ENCODE data around the gene NF1.
A peak's percentile ranks its signal among the peaks of the same experiment; 100 is the strongest.

Gene NF1

DNA sequence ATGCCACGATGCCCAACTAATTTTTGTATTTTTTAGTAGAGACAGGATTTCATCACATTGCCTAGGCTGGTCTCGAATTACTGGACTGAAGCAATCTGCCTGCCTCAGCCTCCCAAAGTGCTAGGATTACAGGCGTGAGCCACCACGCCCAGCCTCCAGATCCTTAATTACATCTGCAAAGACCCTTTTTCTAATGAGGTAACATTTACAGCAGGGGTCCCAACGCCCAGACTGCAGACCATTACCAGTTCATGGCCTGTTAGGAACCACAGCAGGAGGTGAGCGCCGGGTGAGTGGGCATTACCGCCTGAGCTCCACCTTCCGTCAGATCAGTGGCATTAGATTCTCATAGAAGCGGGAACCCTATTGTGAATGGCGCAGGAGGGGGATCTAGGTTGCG lies 292.7 kb downstream of the NF1 start:
- DNase-seq (ENCODE audit: low read depth): no peak

DNA sequence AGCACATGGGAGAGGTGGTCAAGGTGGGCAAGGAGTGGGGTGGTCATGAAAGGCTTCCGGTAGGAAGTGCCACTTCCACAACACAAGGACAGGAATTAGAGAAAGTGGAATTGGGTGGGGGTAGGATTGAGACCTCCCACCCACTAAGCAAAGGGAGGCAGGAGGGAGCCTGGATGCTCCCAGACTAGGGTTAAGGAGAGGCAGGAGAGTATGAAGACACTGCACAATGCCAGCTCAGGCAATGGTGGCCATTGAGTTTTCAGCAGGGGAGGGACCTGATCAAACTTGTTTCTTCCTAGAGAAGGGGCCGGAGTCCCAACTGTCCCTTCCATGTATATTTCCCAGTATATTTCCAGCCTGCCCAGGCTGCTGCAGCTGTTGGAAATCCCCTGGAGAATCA lies 293.6 kb downstream of the NF1 start:
- no peak for DNase-seq (ENCODE audit: low read depth)

DNA sequence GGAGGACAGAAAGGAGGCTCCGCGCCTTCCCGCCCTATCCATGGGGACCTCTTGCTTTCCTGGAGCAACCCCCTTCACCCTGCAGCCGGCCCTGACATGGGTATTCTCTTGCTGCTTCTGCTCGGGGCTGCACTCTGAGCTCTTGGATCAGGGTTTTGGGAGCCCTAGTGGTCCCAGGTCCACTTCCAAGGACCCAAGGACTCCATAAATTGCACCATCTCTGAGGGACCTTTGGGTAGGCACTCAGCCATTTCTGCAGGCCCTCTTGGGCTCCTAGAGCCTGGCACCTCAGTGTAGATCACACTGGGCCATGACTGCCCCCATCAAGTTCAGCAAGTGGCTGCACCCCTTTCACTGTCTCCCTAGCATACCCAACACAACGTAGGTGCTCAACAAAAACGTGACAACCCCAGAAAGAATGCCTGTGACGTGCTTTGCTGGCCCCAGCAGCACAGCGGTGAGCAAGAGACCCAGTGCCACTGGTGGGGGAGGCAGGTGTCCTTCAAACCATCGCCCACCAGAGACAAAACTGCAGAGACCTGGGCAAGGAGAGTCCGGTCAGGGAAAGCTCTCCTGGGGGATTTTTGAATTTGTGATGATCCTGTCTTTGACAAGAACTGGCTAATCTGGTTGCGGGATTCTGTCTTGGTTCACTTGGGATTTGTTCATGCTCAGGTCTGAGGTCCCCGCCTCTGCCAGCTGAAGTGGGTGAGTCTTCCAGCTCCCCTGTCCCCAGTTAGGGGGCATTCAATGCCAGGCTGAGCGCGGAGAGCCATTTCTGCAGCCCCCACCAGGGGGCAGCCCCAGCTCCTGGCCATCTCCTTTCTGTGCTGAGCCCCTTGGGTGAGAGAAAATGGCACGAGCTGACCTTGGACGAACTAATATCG lies 294.2 kb downstream of the NF1 start:
- peak; percentile 15 for DNase-seq (ENCODE audit: low read depth)

DNA sequence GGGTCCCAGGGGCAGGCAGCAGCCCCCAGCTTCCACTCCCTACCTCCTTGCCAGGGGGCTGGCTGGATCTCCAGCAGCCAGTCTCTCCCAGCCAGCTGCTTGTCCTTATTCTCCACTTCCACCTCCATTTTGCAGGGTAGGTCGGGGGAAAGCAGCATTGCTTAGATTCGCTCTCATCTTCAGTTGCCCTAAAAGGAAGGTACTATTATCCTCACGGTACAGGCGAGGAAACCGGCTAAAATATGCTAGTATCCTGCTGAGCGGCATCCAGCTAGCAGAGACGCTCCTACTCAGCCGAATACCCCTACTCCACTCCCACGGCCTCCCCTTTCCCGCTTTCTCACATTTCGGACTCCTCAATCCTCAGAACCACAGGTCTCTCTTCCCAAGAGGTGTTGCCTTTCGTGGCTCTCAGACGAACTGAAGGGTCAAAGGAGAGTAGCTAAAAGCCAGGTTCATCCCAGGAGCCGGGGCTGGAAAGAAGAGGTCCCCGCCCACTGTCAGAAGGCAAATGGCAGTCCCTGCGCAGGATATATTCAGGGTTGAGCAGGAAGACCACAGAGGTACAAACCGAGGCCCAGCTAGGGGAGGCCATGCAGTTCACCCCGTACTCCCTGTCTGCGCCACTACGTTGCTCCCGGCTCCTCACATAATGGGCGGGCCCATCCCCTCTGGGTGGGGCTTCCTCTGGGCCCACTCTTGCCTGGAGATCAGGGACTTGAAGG lies 295.0 kb downstream of the NF1 start:
- no peak for DNase-seq (ENCODE audit: low read depth)

DNA sequence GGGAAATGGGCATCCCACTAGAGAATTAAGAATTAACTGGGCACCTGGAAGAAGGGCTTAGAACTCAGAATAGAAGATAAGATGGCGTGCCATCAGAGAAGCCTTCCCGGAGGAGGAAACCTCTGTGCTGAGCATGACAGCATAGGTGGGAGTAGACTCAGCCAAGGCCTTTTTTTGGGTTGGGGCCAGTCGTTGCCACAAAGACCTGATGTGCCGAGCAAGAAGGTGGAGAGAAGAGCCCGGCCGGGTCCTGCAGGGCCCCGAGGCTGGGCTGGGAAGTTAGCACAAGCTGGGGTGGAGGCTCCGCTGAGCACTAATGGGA lies 295.6 kb downstream of the NF1 start:
- DNase-seq (ENCODE audit: low read depth): no peak

DNA sequence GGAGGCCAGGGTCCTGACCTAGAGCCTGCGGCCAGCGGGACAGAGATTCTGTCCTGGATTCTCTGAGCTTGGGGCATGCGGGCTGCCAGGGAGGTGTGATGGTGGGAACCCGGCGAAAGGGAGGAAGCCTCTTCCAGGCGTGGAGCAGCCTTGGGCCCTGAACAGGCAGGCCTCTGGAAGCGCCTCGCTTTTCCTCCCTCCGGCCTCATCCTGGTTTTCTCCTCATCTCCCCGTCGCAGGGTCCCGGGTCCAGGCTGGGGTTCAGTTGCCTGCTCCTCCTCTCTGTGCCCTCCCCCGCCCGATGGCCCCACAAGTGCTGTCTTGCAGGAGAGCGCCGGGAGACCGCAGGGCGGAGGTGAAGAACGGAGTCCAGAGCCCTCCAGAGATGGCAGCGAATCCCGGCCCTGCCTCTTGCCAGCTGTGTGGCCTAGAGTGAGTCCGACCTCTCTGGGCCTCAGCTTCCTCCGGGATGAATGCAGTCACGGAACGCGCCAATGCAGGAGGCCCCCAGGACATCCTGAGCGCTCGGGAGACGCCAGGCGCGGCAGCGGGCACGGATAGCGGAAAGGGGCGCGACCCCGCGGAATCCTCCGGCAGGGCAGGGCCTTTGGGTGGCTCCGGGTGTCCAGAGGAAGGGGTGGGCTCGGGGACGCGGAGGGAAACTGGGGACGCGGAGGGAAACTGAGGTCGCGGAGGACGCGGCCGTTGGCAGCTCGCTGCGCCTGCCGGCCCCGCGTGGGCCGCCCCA lies 296.1 kb downstream of the NF1 start:
- no peak for DNase-seq (ENCODE audit: low read depth)

DNA sequence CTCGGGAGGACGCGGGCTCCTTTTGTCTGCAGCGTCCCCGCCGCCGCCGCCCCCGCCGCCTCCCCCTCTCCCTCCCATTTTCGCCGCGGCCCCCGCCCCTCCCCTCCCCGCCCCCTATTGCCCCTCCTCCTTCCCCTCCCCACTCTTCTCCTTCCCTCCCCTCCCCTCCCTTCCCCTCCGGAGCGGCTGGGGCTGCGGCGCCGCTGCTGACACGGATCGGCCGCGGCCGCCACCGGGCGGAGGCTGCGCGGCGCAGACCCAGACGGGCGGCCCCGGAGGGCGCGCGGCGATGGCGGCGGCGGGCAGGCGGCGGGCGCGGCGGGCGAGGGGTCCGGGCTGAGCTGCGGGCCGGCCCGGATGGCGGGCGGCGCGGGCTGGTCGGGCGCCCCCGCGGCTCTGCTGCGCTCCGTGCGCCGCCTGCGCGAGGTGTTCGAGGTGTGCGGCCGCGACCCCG lies 296.7 kb downstream of the NF1 start, which contains the start of gene RAB11FIP4:
Gene RAB11FIP4, plus strand, starts transcription at position 180 of the 454 bp plus-strand sequence. Its CDS starts 178 bp downstream, at position 358.
- DNase-seq (ENCODE audit: low read depth): no peak

DNA sequence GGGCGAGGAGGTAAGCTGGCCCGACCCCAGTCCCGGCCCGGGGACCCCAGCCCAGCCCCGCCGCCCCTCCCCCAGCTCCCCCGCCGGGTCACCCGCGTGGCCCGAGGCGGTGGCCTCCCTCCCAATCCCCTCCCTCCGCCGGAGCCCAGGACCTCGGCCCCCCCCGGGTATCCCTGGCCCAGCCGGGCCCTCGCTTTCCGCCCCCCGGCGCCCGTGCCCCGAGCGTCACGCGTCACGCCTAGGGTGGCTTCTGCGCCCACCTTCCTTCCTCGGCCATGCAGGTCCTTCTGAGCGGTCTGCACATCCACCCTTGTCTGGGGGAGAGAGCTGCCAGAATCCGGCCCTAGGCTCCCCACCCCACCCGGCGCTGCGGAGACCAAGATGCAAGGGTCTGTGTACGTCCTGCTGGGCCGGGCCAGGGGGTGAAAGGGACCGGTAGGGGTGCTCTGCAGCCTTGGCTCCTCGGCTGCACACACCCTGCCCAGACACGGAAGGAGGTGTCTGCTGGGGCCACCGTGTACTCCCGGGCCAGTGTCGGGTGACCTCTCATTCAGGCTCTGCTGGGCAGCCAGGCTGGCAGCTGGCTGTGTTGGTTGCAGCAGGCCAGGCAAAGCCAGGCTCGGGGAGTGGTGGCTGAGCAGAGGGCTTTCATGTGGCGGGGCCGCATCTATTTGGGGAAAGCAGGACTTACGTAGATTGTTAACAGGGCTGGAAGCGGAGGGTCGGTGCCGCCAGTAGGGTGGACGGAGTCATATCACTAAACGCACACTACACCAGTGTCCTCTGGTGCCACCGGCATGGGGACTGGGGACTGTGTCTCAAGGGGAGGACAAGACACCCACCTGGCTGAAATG lies 297.5 kb downstream of the NF1 start:
- DNase-seq (ENCODE audit: low read depth): no peak

DNA sequence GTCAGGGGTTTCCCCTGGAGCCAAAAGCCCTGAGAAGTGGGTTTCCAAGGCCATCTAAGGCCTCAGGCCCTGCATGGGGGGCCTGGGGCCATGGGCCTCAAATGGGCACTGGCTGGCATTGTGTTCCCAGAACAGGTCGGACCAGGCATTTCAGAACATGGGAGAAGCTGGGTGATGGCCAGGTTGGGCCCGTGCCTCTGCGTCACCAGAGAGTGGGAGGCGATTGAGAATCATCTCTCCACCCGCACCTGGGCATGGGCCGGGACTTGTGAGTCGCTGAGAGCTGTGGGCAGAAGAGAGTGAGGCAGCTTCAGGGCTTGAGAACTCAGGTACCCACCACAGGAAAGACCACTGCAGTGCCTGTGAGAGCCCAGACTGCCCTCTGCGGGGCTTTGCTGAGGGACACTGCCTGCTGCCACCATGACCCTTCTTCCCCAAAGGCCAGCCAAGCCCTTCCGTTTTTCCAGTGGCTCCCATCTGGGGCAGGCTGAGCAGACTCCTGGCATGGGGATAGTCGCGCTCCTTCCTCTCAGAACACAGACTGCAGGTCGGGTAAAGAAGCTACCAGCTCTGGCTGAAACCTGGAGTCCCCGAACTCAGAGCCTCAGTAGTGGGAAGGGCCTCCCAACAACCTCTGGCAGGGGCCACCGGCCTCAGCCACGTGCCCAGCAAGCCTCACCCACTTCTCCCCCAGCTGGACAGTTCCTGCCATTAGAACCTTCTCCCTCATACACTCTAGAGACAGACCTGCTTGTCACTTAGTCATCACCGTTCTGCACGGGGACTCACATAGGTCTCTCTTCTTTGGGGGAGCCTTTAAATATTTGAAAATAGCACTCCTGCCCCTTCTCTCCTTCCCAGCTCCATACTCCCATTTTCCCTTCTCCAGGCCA lies 298.3 kb downstream of the NF1 start:
- DNase-seq (ENCODE audit: low read depth): no peak

DNA sequence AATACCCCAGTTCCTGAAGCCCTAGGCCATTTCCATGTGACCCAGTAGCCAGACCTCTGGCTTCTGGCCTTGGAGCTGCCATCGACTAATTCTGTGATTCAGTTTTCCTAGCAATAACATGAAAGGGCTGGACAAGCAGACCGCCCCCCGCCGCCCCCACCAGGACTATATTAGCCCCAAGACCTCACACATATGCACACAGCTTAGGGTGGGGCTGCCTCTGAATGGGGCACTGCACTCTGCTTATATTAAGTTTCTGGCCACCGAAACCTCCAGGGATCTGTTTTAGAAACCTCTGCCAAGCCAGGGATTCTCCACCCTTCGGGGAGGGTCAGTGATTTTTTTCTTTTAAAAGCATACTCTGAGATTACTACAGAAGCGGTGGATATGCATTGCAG lies 299.0 kb downstream of the NF1 start:
- no peak for DNase-seq (ENCODE audit: low read depth)

DNA sequence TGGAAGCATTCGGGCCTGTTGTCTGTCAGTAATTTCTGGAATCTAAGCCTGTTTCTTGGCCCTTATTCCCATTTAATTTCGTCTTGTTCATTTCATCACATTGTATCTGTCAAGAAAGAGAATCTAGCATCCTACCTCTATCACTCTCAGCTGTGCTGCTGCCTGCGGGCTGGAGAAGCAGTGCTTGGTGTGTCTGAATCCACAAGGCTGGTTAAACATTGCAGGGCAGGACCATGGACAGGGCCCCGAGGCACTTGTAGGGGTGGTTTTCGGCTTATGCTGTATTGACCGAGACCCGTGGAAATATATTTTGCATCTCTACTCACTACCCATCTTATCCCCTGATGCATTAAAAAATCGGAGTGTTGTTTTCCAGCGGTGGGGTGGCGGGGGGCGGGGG lies 299.8 kb downstream of the NF1 start:
- DNase-seq (ENCODE audit: low read depth): no peak

DNA sequence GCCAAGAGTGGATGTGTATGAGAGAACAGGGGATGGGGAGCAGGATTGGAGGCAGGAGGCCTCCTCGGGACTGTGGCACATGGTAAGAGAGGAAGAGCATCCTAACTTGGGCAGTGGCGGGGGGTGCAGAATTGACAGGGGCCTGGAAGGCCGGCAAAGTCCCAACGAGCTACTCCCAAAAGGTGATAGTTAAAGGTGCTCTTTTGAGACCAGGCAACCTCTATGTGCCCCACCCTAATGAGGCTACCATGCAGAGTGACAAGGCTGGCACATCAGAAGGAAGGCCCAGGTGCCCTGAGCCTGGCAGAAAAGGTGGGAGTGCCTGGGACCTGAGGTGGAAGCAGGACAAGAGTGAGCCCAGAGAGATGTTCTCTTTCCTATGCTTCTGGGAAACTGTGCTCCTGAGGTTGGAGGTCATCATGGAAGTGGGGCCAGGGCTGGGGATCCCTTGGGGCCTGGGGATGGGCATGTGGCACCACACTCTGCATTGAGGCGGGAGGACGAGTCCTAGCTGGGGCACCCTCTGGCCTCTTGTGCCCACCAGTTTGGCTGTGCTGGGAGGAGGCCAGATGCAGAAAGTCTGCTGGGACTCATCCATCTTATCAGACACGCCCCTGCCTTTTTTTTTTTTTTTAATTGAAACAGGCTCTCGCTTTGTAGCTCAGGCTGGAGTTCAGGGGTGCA lies 302.6 kb downstream of the NF1 start:
- DNase-seq (ENCODE audit: low read depth): no peak

DNA sequence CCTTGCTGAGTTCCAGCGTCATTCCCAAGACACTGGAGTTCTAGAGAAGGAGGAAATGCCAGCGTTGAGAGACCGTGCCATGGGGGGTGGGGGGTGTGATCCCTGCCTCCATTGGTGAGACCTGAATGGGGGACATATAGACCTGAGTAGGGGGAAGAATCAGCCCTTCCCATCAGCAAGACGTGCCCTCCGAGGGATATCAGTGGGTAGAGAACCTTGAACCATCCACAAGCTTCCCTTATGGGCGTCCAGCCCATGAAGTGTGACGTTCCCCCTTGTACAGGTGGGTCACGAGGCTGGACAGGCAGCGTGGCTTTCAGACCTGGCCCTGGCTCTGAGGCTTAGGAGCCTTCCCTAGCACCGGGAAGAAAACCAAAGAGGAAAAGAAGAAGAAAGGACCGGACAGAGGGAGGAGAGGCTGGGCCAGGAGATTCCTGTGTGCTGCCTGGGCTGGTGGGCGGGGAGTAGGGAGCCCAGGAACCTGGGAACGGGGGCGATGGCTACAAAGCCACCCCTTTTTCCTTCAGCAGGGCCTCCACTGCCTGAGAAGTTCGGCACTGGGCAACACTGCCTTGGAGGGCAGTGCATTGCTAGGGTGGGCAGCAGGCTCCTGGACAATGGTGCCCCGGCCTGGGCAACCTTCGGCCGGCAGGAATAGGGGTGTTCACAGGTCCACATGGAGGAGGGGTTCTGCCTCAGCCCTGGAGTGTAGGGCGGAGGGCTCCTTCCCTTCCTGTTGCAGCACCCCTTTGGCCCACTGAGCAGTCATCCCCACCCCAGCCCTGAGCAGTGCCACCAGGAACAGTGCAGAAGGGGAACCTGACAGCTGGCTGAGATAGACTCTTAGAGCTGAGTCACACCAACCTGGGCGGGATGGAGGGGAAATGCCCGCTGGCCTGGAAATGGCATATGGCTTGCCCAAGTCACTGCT lies 303.9 kb downstream of the NF1 start:
- no peak for DNase-seq (ENCODE audit: low read depth)

DNA sequence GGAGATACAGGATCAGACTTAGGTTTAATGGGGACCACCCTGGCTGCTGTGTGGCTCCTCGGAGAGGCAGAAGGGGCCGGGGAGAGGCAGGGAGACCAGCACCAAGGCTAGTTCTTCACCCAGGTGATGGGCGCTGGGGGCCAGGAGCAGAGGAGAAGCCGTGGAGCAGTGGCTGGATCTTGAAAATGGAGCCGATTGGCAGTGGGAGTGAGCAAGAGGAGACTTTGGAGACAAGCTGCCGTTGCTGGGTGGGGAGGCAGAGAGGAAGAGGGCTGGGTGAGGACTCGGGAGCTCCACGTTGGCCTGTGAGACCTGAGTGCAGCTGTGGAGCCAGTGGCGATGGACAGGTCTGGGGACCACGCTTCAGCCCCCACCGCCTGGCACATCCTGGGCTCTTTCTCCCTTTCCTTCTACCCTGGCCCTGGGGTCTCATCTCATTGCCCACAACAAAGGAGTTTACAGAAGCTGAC lies 305.7 kb downstream of the NF1 start:
- no peak for DNase-seq (ENCODE audit: low read depth)

DNA sequence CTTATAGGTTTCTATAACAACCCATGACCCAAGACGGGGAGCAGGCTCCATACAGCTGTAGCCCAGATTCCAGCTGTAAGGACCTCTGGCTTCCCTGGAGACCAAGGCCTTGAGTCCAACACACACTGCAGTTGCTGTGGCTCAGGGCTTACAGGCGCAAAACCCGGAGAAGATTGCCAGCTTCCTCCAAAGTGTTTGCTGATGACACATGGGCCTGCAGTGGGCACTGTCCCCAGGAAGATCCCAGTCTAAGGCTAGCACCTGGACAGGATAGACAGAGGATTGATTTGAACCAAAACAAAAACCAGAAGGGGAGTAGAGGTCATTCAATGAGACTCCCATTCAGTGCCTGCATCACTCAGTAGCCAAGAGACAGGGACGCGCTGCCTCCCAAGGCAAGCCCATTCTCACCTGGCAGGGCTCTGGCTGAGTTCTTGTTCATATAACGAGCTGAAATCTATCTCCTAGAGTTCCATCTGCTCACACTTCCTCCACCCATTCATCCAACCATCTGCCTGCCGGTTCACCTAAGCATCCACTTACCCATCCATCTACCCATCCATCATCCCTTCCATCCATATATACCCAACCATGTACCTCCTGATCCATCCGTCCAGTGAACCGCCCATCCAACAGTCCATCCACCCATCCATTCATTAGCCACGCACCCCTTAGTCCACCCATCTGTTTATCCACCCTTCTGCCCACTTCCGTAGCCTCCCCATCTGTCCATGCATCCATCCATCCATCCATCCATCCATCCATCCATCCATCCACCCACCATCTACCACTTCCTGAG lies 306.9 kb downstream of the NF1 start:
- DNase-seq (ENCODE audit: low read depth): no peak

DNA sequence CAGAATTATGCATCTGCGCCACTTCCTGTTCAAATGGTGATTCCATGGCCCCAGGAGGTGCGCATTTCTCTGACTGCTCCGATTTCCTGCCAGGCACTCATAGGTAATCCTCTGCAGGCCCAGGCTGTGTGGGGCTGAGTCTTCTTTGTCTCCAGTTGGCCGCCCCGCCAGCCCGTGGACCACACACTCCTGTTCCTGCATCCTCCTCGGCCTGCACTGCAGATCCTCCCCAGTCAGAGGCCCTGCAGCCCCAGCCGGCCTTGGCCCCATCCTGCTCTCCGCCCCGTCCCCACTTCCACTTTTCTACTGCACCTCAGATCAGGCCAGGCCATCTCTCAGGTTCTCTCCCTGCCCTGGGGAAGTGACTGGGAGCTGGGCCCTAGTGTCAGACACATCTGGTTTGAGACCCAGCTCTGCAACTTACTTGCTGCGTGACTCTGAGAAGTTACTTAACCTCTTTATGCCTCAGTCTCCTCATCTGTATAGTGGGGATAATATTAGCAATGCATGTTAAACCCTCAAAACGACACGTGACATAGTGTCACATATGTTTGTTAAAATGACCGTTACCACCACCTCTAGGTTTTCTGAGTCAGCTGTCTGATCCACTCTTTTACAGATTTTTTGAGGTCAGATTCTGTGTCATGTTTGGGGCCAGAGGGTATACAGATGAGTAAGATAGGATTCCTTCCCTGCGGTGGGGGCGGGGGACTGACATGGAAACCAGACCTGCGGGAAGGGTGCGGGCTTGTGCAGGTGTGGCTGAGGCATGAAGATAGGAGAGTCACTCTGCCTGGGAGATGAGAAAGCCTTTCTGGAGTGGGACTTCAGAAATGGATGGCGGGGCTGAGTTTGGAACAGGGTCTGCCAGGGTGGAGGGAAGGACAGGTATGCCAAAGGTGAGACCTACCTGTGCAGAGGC lies 309.5 kb downstream of the NF1 start:
- no peak for DNase-seq (ENCODE audit: low read depth)

DNA sequence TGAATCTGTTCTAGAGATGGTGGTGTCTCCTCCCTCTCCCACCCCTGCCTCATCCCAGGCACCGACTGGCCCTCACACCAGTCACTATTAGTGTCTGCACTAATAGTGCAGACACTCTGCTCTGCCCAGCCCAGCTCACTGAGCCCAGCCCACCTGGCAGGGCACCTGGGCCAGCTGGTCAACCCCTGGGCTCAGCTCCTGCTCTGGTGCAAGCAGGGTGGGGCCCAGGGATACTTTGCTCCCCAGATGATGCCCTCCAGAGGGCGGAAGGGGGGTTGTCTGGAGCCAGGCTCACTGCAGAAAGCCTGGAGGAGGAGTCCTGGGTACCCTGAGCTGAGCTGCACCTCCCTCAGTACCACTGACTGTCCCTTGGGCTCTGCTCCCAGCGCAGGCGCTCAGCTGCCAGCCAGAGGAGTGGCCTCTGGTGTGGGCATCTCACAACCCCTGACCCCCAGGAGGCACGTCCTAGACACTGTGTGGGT lies 311.2 kb downstream of the NF1 start:
- no peak for DNase-seq (ENCODE audit: low read depth)

Data from stimulated activated CD8-positive, alpha-beta memory T cell treated with anti-CD3 and anti-CD28 coated beads, Interleukin-12 subunit alpha, Interleukin-12 subunit beta, amount 100 ng/mL, for 1 hour (primary cell).